ENCODE data around the gene CALHM6. TPM values are rescaled to one million over a fixed set of nuclear protein-coding genes. Genes with fewer than 3 reads are reported as not detected.

The CALHM6 gene
- total and polyA plus RNA-seq, 10 of the 15 experiments (the other 5 are each of a cell fraction or from before 2014, with no cell fraction given) = 0.15 to 3.4 (median 1.3) TPM

DNA sequence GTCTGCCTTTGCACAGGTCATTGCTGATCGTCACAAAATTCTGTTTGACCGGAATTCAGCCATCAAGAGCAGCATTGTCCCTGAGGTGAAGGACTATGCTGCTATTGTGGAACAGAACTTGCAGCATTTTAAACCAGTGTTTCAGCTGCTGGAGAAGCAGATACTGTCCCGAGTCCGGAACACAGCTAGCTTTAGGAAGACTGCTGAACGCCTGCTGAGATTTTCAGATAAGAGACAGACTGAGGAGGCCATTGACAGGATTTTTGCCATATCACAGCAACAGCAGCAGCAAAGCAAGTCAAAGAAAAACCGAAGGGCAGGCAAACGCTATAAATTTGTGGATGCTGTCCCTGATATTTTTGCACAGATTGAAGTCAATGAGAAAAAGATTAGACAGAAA, 24.6 kb upstream of the CALHM6 start:
- no TSS peak for BruUV-seq (replicated peaks)
- Histone ChIP-seq H2AFZ (ENCODE audit: control insufficient read depth, low read depth, low read length) (no peak overlapping the region), H4K20me1 (ENCODE audit: control insufficient read depth, insufficient read depth) (no peaks in the 10 kb centered on the region), H3K79me2 (ENCODE audit: control insufficient read depth, insufficient read depth, low read length) (no peaks in the 10 kb centered on the region), H3K9ac (ENCODE audit: control insufficient read depth, insufficient read depth, low read length) (no peak overlapping the region), H3K4me1 (ENCODE audit: control insufficient read depth, insufficient read depth, low read length) (no peaks in the 10 kb centered on the region), H3K27me3 (replicated peaks in 1 of 2; ENCODE audit: control insufficient read depth in 2 of 2, insufficient read depth in 2 of 2, low read length in 1 of 2) (no peaks in the 10 kb centered on the region), H3K36me3 (ENCODE audit: control insufficient read depth in 2 of 2, insufficient read depth in 2 of 2, low read length in 1 of 2) (peaks cover 1 to 2% of the 10 kb centered on the region in 2 experiments; a peak in 2 of 4 replicates), H3K4me3 (no peak overlapping the region), H3K4me2 (ENCODE audit: control insufficient read depth, insufficient read depth) (no peak overlapping the region), H3K9me3 (replicated peaks; ENCODE audit: control insufficient read depth, insufficient read depth, low read length) (no peaks in the 10 kb centered on the region), H3K27ac (ENCODE audit: control insufficient read depth, insufficient read depth) (no peak overlapping the region)
- FAIRE-seq = no peak
- WGBS (ENCODE audit: insufficient coverage, insufficient replicate concordance, low lambda C conversion rate, missing lambda C conversion rate) = 96% methylated on average over 7 of the region's 7 CpGs
- ChIA-PET RAD21 (ENCODE audit: unreplicated experiment) (no interaction called here), CTCF (interaction anchor here (1.0 to 4.8 kb wide), 2 partner anchors 44 to 149 kb away, joined by 3 to 20 read pairs; no protein-coding TSS in a partner anchor), POLR2A (no interaction called here), SMC1A (ENCODE audit: uncharacterized antibody, unreplicated experiment) (interaction anchor here (0.9 to 1.4 kb wide), 4 partner anchors 9 to 78 kb away, joined by 3 read pairs; no protein-coding TSS in a partner anchor)
- no peak for ATAC-seq
- in situ Hi-C loops (cut with MboI) = no loop called here
- TF ChIP-seq CBFB (IDR thresholded peaks at IDR 0.05; ENCODE audit: low read depth) = no peak
- intact Hi-C loops (cut with micrococcal nuclease; ENCODE audit: unreplicated experiment) = no loop called here
- DNase-seq (ENCODE audit: low read depth, low spot score) = no peak

DNA sequence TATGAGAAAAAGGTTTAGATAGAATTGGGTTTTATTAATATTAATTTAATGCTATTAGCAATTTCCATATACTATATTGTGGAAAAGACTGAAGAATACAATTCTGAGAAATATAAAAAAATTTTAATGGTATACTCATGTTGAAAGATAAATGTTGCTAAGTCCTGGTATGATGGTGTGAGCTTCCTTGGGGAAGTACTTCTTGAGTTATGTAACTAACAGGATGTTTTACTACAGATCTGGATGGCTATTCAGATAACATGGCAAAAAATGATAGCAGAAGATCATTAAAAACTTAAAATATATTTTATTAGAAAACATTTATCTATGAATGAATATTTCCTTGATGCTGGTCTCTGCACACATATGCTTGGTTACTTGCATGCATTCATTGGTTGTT, 23.5 kb upstream of the CALHM6 start:
- ATAC-seq (no peak), FAIRE-seq (no peak), DNase-seq (ENCODE audit: low read depth, low spot score) (no peak)
- H3K36me3 ChIP-seq (ENCODE audit: control insufficient read depth in 2 of 2, insufficient read depth in 2 of 2, low read length in 1 of 2) = peaks cover 0 to 1% of the 10 kb centered on the region in 2 experiments; a peak in 2 of 4 replicates
- H2AFZ ChIP-seq (ENCODE audit: control insufficient read depth, low read depth, low read length) = no peak overlapping the region
- H3K4me1 ChIP-seq (ENCODE audit: control insufficient read depth, insufficient read depth, low read length) = no peaks in the 10 kb centered on the region
- no peak overlapping the region for H3K27ac ChIP-seq (ENCODE audit: control insufficient read depth, insufficient read depth)
- intact Hi-C loops (cut with micrococcal nuclease; ENCODE audit: unreplicated experiment) (no loop called here), in situ Hi-C loops (cut with MboI) (no loop called here)
- ChIA-PET SMC1A (ENCODE audit: uncharacterized antibody, unreplicated experiment) (interaction anchor here (0.9 to 1.4 kb wide), 6 partner anchors 9 to 77 kb away, joined by 3 read pairs; no protein-coding TSS in a partner anchor), CTCF (interaction anchor here (0.6 kb wide), 1 partner anchor 16 kb away, joined by 3 read pairs; no protein-coding TSS in a partner anchor), RAD21 (ENCODE audit: unreplicated experiment) (no interaction called here), POLR2A (no interaction called here)
- H3K4me2 ChIP-seq (ENCODE audit: control insufficient read depth, insufficient read depth) = no peak overlapping the region
- H4K20me1 ChIP-seq (ENCODE audit: control insufficient read depth, insufficient read depth) = no peaks in the 10 kb centered on the region
- no peak overlapping the region for H3K4me3 ChIP-seq
- no peaks in the 10 kb centered on the region for H3K79me2 ChIP-seq (ENCODE audit: control insufficient read depth, insufficient read depth, low read length)
- no TSS peak for BruUV-seq (replicated peaks)
- no peaks in the 10 kb centered on the region for H3K27me3 ChIP-seq (replicated peaks in 1 of 2; ENCODE audit: control insufficient read depth in 2 of 2, insufficient read depth in 2 of 2, low read length in 1 of 2)
- H3K9me3 ChIP-seq (replicated peaks; ENCODE audit: control insufficient read depth, insufficient read depth, low read length) = no peaks in the 10 kb centered on the region
- H3K9ac ChIP-seq (ENCODE audit: control insufficient read depth, insufficient read depth, low read length) = no peak overlapping the region
- TF ChIP-seq SIX5 (IDR thresholded peaks at IDR 0.05; ENCODE audit: low read depth, low read length, severe bottlenecking) = no peak
- TF ChIP-seq POU2F2 (IDR thresholded peaks at IDR 0.05; ENCODE audit: borderline replicate concordance, low read depth, low read length) = no peak
- no peak for TF ChIP-seq SMAD1 (IDR thresholded peaks at IDR 0.05; ENCODE audit: low read depth, partially characterized antibody)
- no peak for TF ChIP-seq NR2F1 (conservative IDR thresholded peaks at IDR 0.05)
- TF ChIP-seq CHD1 (IDR thresholded peaks at IDR 0.05; ENCODE audit: low read depth, low read length) = no peak
- TF ChIP-seq SUPT20H (IDR thresholded peaks at IDR 0.05; ENCODE audit: borderline replicate concordance, control insufficient read depth, low read depth, low read length) = no peak
- no peak for TF ChIP-seq NFIC (IDR thresholded peaks at IDR 0.05; ENCODE audit: low read depth, low read length)
- no peak for TF ChIP-seq MTA2 (IDR thresholded peaks at IDR 0.05; ENCODE audit: low read depth)
- TF ChIP-seq E2F8 (IDR thresholded peaks at IDR 0.05; ENCODE audit: low read depth, partially characterized antibody) = no peak
- no peak for TF ChIP-seq CREB1 (IDR thresholded peaks at IDR 0.05; ENCODE audit: low read depth)
- TF ChIP-seq, protein P1, sequence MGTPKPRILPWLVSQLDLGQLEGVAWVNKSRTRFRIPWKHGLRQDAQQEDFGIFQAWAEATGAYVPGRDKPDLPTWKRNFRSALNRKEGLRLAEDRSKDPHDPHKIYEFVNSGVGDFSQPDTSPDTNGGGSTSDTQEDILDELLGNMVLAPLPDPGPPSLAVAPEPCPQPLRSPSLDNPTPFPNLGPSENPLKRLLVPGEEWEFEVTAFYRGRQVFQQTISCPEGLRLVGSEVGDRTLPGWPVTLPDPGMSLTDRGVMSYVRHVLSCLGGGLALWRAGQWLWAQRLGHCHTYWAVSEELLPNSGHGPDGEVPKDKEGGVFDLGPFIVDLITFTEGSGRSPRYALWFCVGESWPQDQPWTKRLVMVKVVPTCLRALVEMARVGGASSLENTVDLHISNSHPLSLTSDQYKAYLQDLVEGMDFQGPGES (IDR thresholded peaks at IDR 0.05) = no peak
- TF ChIP-seq BACH1 (IDR thresholded peaks at IDR 0.05; ENCODE audit: borderline replicate concordance) = no peak
- no peak for TF ChIP-seq PML (IDR thresholded peaks at IDR 0.05; ENCODE audit: low read length)
- TF ChIP-seq FOS (IDR thresholded peaks at IDR 0.05; ENCODE audit: borderline replicate concordance, extremely low read depth, insufficient read length) = no peak
- TF ChIP-seq POLR2AphosphoS5 (IDR thresholded peaks at IDR 0.05; ENCODE audit: low read length) = no peak
- no peak for TF ChIP-seq POLR2A (IDR thresholded peaks at IDR 0.05; ENCODE audit: low read depth, low read length)

Data from GM12878 (cell line).